ENCODE measurements around the gene SLX1A. TPM values are rescaled to one million over a fixed set of nuclear protein-coding genes. Genes with fewer than 3 reads are reported as not detected.
"Not testable (repeated sequence)": the region's sequence is repeated elsewhere in the genome, so short reads cannot be mapped to it uniquely, and the experiment has no call there.

SLX1A gene
- total RNA-seq, 2 donors from 2014 or later, result 34.1 to 69.0 TPM

GRCh38 chr16:30191158-30191557 is 2.5 kb upstream of the SLX1A start:
- H3K4me1 Mint-ChIP-seq; ATAC-seq (replicated peaks); H3K4me3 Mint-ChIP-seq; H3K9me3 Mint-ChIP-seq; H3K27me3 Mint-ChIP-seq; H3K27ac Mint-ChIP-seq: not testable (repeated sequence)
- peaks cover 22% of the 10 kb centered on the region for H3K36me3 Mint-ChIP-seq (ENCODE audit: low read depth)

DNA sequence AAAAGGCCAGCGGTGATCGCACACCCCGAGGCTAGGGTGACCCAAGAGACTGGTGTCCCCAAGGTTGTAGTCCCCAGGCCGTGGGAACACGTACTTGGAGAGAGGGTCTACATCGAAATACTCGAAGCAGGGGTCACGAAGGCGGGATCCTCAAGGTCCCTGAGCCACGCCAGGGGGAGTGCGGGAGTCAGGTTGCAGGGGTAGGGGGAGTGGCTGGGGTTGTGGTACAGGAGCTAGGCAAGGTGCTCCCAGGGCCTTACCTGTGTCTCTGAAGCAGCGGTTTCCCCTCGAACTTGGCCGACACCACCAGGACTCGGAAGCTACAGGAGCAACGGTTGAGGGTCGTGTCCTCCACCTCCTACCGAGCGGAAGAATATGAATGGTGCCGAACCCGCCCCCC is 577 bp upstream of the SLX1A start:
- H3K27me3 Mint-ChIP-seq; H3K27ac Mint-ChIP-seq; H3K36me3 Mint-ChIP-seq (ENCODE audit: low read depth); H3K9me3 Mint-ChIP-seq; H3K4me3 Mint-ChIP-seq; H3K4me1 Mint-ChIP-seq: not testable (repeated sequence)
- ATAC-seq (replicated peaks), result peak; percentile 7

GRCh38 chr16:30194172-30194925 is 674 bp downstream of the SLX1A start:
- peak; percentile 82 for ATAC-seq (replicated peaks)
- H3K27me3 Mint-ChIP-seq; H3K36me3 Mint-ChIP-seq (ENCODE audit: low read depth); H3K4me1 Mint-ChIP-seq; H3K4me3 Mint-ChIP-seq; H3K9me3 Mint-ChIP-seq; H3K27ac Mint-ChIP-seq: not testable (repeated sequence)

- ATAC-seq (replicated peaks), result not testable (repeated sequence)
Measured at GRCh38 chr16:30197001-30197400, 3.3 kb downstream of the SLX1A start.

GRCh38 chr16:30199049-30199448 is 5.4 kb downstream of the SLX1A start, which contains the start of gene SULT1A3:
Gene SULT1A3, plus strand, starts transcription at chr16:30199255. Its CDS starts 1,474 bp downstream, at chr16:30200729.
- not testable (repeated sequence) for H3K27ac Mint-ChIP-seq; H3K27me3 Mint-ChIP-seq; H3K9me3 Mint-ChIP-seq; ATAC-seq (replicated peaks); H3K4me1 Mint-ChIP-seq; H3K4me3 Mint-ChIP-seq; H3K36me3 Mint-ChIP-seq (ENCODE audit: low read depth)

More at GRCh38 chr16:30197001-30197400, 3.3 kb downstream of the SLX1A start:
- not testable (repeated sequence) for H3K9me3 Mint-ChIP-seq; H3K27ac Mint-ChIP-seq; H3K4me1 Mint-ChIP-seq; H3K36me3 Mint-ChIP-seq (ENCODE audit: low read depth); H3K4me3 Mint-ChIP-seq; H3K27me3 Mint-ChIP-seq

- H3K27me3 Mint-ChIP-seq, H3K4me1 Mint-ChIP-seq: not testable (repeated sequence)
Measured at GRCh38 chr16:30199608-30200343, 6.1 kb downstream of the SLX1A start.

GRCh38 chr16:30205541-30206236 is 12.0 kb downstream of the SLX1A start:
- H3K27ac Mint-ChIP-seq; H3K4me1 Mint-ChIP-seq; H3K9me3 Mint-ChIP-seq; H3K27me3 Mint-ChIP-seq; H3K36me3 Mint-ChIP-seq (ENCODE audit: low read depth); H3K4me3 Mint-ChIP-seq: not testable (repeated sequence)
- ATAC-seq (replicated peaks), result peak; percentile 73

More at GRCh38 chr16:30199608-30200343, 6.1 kb downstream of the SLX1A start:
- H3K9me3 Mint-ChIP-seq; H3K27ac Mint-ChIP-seq; H3K4me3 Mint-ChIP-seq; ATAC-seq (replicated peaks); H3K36me3 Mint-ChIP-seq (ENCODE audit: low read depth): not testable (repeated sequence)

DNA sequence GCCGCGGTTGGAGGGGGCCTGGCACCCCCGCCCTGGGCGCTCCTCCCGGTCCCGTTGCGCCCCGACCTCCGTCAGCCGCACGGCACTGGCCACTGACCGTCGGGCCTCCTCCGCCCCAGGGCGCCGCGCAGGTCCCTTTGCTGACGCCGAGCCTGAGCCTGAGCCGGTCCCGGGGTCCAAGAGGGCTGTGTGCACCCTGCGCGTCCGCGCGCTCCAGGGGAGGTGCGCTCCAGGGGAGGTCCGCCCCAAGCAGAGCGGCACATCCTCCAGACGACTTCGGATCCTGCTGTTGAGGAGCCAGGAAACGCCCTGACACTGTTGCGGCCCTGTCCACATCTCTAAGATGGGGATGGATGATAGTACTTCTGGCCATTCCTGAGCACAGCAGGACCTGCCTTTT is 12.6 kb downstream of the SLX1A start:
- not testable (repeated sequence) for H3K4me1 Mint-ChIP-seq; H3K27me3 Mint-ChIP-seq; H3K9me3 Mint-ChIP-seq; H3K27ac Mint-ChIP-seq; H3K4me3 Mint-ChIP-seq; H3K36me3 Mint-ChIP-seq (ENCODE audit: low read depth)
- ATAC-seq (replicated peaks), result peak; percentile 67

- not testable (repeated sequence) for H3K36me3 Mint-ChIP-seq (ENCODE audit: low read depth); H3K27ac Mint-ChIP-seq; H3K9me3 Mint-ChIP-seq; H3K27me3 Mint-ChIP-seq; H3K4me1 Mint-ChIP-seq; H3K4me3 Mint-ChIP-seq; ATAC-seq (replicated peaks)
Measured at GRCh38 chr16:30207063-30207704, 13.5 kb downstream of the SLX1A start.

GRCh38 chr16:30209032-30209431 is 15.4 kb downstream of the SLX1A start:
- not testable (repeated sequence) for H3K27ac Mint-ChIP-seq; H3K36me3 Mint-ChIP-seq (ENCODE audit: low read depth); H3K4me3 Mint-ChIP-seq; H3K4me1 Mint-ChIP-seq; H3K27me3 Mint-ChIP-seq; ATAC-seq (replicated peaks); H3K9me3 Mint-ChIP-seq

DNA sequence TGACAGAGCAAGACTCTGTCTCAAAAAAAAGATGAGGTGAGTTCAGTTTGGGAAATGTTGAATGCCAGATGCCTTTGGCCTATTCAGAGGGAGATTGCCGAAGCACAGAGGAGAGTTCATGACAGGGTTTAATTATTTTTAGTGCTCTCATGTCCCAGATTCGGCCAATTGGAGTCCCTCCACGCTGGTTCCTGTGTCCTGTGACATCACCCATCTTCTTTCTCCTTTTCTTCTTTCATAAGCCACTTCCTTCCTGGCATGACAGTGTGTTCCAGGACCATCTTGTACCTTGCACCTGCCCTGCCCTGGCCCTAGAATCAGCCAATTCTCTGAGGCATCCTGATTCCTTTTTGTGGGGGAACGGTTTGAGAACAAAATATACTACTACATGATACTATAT is 17.7 kb downstream of the SLX1A start:
- peak; percentile 83 for ATAC-seq (replicated peaks)
- not testable (repeated sequence) for H3K36me3 Mint-ChIP-seq (ENCODE audit: low read depth); H3K27ac Mint-ChIP-seq; H3K9me3 Mint-ChIP-seq; H3K4me1 Mint-ChIP-seq; H3K4me3 Mint-ChIP-seq; H3K27me3 Mint-ChIP-seq

- not testable (repeated sequence) for H3K9me3 Mint-ChIP-seq; H3K4me3 Mint-ChIP-seq; H3K27me3 Mint-ChIP-seq; H3K4me1 Mint-ChIP-seq; H3K27ac Mint-ChIP-seq; H3K36me3 Mint-ChIP-seq (ENCODE audit: low read depth); ATAC-seq (replicated peaks)
Measured at GRCh38 chr16:30217082-30217481, 23.4 kb downstream of the SLX1A start.
